HEK293T (cell line): ENCODE data around the gene SPRED3.

Source experiments
- BHLHE40 ChIP-seq: fragments of 450-650 bp; IDR thresholded peaks from 2 replicates; pipeline ENCODE4 v1.6.1; 2016; ENCODE audit warnings: mild to moderate bottlenecking, moderate library complexity, borderline replicate concordance
- ELF4 ChIP-seq: fragments of 450-650 bp; IDR thresholded peaks from 2 replicates; pipeline ENCODE4 v1.6.1; 2017; ENCODE audit warnings: antibody characterized with exemption
- FOXM1 ChIP-seq: fragments of 450-650 bp; IDR thresholded peaks from 2 replicates; pipeline ENCODE4 v1.6.1; 2017; ENCODE audit warnings: mild to moderate bottlenecking, borderline replicate concordance
- HDGF ChIP-seq: fragments of 450-650 bp; IDR thresholded peaks from 2 replicates; pipeline ENCODE4 v1.6.1; 2017; ENCODE audit warnings: antibody characterized with exemption, borderline replicate concordance
- L3MBTL2 ChIP-seq: fragments of 450-650 bp; conservative IDR thresholded peaks from 2 replicates; pipeline ENCODE4 v1.6.1; 2016; ENCODE audit warnings: mild to moderate bottlenecking
- LEF1 ChIP-seq: fragments of 450-650 bp; IDR thresholded peaks from 2 replicates; pipeline ENCODE4 v1.6.1; 2017; ENCODE audit warnings: mild to moderate bottlenecking, borderline replicate concordance
- SP1 ChIP-seq: fragments of 450-650 bp; IDR thresholded peaks from 2 replicates; pipeline ENCODE4 v1.6.1; 2017
- SUZ12 ChIP-seq: fragments of 450-650 bp; IDR thresholded peaks from 2 replicates; pipeline ENCODE4 v1.6.1; 2016; ENCODE audit warnings: mild to moderate bottlenecking
- TARDBP ChIP-seq: fragments of 450-650 bp; IDR thresholded peaks from 2 replicates; pipeline ENCODE4 v1.6.1; 2016
- TF ChIP-seq, protein P1 (sequence below): fragments of 450-650 bp; IDR thresholded peaks from 2 replicates; pipeline ENCODE4 v1.6.1; 2016

DNA sequence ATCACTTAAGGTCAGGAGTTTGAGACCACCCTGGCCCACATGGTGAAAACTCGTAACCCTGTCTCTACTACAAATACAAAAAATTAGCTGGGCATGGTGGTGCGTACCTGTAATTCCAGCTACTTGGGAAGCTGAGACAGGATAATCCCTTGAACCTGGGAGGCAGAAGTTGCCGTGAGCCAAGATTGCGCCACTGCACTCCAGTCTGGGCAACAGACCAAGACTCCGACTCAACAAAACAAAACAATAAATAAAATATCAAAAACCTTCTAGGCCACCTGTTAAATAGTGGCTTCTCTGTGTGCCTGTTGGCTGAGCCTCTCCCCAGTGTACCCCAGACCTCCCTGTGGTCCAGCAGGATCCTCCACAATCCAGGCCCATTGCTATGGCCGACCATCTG is 17.4 kb upstream of the SPRED3 start:
- TF ChIP-seq SUZ12 (no peak), BHLHE40 (no peak), LEF1 (no peak), SP1 (no peak), HDGF (no peak), ELF4 (no peak), FOXM1 (no peak), L3MBTL2 (no peak), TARDBP (no peak)
- TF ChIP-seq, protein P1, sequence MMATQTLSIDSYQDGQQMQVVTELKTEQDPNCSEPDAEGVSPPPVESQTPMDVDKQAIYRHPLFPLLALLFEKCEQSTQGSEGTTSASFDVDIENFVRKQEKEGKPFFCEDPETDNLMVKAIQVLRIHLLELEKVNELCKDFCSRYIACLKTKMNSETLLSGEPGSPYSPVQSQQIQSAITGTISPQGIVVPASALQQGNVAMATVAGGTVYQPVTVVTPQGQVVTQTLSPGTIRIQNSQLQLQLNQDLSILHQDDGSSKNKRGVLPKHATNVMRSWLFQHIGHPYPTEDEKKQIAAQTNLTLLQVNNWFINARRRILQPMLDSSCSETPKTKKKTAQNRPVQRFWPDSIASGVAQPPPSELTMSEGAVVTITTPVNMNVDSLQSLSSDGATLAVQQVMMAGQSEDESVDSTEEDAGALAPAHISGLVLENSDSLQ = no peak
